ENCODE data around the gene ITGAV.

The ITGAV gene

DNA sequence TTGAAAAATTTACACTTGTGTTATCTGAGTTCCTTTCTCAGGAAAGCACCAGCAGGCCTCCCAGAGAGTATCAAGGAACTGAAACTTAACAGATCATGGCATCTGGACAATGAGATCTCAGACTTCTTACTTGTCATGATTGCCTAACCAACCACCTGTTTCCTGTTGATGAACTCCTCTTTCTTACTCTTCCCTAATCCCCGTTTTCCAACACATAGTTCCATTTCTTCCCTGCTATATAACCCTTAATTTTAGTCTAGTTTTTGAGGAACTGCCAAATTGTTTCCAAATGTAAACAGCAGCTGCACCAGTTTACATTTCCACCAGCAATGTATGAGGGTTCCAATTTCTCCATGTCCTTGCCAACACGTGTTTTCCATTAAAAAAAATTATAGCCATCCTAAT is 98.0 kb downstream of the ITGAV start:
- no peak for DNase-seq

DNA sequence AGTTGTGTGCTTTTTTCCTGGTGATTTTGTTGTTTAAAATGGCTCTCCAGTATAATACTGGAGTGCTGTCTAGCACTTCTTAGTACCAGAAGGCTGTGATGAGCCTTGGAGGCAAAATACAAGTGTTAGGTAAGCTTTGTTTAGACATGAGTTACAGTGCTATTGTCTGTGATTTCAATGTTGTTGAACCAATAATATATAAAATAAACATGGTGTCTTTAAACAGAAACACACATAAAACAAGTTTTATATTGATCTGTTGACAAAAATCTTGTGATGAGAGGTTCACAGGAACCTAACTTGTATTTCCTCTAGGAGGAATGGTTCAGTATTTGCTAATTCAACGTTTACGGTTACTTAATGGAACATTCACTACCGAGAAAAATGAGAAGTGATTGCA is 99.0 kb downstream of the ITGAV start:
- no peak for DNase-seq

DNA sequence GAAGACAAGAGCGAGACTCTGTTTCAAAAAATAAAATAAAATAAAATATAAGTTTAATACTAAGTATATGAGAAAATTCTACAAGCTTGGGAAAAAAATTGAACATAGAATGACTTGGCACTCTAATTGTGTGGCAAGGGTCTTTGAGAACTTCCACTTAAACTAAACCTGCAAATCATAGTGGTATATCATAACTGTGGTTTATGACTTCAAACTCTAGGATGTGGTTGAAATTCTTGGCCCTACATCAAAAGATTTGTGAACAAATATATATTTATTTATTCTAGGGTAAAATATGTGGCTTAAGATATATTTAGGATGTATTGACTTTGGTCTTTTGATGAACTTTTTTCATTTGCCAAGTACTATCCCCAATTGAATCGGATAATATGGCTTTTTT is 100.9 kb downstream of the ITGAV start:
- DNase-seq, result no peak

DNA sequence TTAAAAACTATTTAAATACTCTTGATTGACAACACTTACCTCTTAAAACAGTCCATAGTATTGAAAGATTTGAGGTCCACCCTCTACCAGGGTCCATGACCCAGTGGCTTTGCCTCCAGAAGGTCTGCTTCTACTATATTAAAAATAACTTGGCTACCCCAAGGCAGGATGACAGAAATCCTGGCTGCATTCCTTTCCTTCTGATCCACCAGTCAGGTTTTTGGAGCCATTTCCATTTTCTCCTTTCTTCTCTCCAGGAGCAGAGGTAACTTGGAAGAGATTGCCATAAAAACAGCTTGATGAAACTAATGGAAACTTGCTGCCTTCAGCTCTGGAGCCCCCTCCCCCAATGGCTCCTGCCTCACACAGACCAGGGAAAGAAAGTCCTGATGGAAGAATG is 101.4 kb downstream of the ITGAV start:
- DNase-seq, result no peak

DNA sequence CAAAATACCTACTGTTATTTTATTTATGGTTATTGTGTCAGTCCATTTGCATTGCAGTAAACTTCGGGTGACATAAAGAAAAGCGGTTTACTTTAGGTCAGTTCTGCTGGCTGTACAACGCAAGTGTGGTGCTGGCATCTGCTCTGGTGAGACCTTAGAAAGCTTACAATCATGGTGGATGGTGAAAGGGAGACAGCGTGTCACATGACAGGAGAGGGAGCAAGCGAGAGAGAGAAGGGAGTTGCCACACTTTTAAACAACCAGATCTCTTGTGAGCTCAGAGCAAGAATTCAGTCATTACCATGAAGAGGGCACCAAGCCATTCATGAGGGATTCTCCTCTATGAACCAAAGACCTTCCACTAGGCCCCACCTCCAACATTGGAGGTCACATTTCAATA is 102.0 kb downstream of the ITGAV start:
- no peak for DNase-seq

DNA sequence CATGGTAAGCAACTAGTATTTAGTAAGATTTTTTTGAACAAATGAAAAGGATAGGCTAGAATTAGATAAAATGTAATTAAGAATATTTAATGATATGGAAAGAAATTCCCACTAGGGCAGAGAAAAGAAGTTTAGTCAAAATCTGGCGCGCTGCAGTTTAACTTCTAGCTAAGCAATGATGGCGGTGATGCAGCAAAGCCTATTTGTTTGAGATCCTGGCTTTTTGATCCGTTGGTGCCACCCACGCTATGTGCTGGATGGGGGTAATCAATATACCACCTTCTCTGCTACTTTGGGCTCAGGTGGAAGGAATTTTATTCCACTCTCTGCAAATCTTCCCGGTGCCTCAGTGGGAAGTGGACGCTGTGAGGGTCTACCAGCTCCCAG is 103.6 kb downstream of the ITGAV start:
- no peak for DNase-seq

DNA sequence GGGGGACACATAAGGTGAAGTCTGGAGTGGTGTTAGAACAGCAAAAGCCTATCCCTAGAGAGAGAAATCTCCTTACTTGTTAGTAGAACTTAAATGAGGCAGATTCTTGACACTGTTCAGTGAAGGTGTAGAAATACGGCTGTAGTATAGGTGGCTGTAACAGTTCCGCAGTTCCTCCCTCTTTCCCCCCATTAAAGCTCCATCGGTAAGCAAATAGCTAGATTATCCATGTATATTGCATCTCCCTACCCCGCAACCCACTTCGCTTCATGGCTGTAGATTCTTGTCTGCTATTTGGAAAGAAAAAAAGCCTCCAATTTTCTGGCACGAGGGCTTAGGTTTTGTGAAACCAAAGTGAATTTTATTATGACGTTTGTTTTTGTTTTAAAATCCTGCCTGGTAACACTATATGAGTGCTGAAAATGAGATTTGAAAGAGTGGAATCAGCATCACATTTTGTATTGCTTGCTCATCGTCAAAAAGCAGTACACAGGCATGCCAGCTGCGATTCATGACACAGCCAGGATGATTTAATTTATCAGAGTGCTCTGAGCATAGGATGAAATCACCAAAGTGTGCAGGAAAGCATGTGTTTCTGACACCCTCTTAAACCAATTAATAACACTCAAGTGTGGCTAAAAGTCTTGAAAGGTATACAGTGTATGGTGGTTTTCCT is 105.4 kb downstream of the ITGAV start:
- DNase-seq, result no peak

DNA sequence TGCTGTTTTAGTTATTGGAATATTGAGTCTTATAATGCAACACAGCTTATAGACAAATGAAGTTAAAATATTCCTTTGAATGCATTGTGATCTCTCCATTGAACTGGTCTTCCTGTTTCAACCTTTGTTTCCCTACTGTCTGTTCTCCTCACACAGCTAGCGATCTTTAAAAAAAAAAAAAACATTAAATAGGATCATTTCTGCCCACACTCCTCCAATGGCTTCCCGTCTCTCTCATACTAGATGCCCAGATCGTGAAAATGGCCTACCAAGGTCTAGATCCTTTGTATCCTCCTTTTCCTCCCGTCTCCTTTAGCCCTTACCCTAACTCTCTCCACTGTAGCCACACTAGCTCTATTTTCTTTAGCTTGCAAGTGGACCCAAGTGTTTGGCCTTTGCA is 106.4 kb downstream of the ITGAV start:
- no peak for DNase-seq

DNA sequence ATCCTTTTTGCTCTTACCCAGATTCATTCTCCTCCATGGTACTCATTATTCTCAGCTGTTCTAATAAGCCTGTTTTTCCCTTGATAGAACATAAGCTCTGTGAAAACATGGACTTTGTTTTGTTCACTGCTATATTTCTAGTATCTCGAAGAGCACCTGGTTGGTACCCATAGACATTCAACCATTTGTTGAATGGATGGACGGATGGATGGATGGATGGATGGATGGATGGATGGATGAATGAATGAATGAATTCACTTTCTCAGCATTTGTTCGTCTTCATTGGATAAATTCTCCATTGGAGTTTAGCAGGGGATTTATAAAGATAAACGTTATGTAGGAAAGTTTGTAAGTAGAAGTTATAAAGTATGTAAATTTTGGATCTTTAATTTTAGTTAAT is 106.9 kb downstream of the ITGAV start:
- no peak for DNase-seq

DNA sequence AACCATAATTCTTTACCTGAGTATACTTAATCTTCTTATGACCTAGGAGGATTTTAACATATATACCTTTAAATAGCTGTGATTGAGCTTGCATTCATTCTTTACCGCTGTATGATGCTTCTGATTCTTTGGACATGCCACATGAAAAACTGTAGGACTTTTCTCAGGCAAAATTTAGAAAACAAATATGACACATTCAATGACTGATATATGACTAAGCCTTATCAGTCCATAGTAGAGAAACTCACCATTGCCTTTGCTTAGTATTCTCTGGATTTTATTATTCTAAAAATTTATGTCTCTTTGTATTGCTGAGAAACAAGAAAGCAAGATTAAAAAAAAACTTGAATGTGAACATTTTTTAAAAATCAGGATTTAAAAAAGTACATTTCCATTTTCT is 107.7 kb downstream of the ITGAV start:
- no peak for DNase-seq

DNA sequence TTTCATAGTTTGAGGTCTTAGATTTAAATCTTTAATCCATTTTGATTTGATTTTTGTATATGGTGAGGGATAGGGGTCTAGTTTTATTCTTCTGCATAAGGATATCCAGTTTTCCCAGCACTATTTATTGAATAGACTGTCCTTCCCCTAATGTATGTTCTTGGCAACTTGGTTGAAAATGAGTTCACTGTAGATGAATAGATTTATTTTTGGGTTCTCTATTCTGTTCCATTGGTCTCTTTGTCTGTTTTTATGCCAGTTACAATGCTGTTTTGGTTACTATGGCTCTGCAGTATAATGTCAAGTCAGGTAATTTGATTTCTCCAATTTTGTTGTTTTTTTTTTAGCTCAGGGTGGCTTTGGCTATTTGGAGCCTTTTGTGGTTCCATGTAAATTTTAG is 109.9 kb downstream of the ITGAV start:
- no peak for DNase-seq

DNA sequence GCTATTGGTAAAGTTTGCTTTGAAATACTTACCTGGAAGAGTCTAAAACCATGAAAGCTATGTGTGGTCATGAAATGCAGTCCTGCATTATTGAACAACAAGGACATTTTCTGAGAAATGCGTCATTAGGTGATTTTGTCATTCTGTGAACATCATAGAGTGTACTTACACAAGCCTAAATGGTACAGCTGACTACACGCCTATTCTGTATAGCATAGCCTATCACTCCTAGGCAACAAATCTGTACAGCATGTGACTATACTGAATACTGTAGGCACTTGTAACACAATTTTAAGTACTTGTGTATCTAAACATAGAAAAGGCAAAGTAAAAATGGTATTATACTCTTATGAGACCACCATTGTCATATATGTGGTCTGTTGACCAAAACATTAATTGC is 112.2 kb downstream of the ITGAV start:
- no peak for DNase-seq

DNA sequence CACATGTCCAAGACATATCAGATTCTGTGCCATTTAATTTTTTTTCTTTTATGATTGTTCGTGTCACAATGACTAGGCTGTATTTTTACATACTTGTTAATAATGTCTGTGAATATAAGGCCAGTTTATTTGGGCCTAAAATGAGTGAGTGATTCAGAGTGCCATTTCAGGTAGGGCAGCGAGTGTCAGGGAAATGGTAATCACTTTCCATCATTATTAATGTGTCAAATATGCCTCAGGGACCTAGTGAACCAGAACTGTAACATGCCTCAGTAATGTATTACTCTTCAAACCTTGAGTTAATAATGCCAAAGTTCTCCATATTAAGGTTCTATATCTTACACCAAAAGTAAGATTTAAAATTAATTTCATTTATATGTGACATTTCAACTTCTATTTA is 112.6 kb downstream of the ITGAV start:
- no peak for DNase-seq

DNA sequence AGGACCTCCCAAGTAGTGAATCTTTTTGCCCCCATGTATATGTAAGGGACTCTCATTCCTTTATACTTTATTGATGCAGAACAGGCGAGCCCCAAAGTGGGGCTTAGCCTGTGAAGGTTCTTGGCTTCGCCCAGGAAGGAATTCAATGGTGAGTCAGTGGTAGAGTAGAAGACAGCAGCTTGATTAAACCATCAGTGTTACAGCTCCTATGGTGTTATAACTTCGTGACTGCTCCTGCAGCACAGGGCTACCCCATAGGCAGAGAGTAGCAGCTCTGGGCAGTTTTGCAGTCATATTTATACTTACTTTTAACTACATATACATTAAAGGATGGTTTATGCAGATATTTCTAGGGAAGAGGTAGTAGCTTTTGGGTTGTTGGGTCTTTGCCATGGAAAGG is 115.0 kb downstream of the ITGAV start:
- no peak for DNase-seq

DNA sequence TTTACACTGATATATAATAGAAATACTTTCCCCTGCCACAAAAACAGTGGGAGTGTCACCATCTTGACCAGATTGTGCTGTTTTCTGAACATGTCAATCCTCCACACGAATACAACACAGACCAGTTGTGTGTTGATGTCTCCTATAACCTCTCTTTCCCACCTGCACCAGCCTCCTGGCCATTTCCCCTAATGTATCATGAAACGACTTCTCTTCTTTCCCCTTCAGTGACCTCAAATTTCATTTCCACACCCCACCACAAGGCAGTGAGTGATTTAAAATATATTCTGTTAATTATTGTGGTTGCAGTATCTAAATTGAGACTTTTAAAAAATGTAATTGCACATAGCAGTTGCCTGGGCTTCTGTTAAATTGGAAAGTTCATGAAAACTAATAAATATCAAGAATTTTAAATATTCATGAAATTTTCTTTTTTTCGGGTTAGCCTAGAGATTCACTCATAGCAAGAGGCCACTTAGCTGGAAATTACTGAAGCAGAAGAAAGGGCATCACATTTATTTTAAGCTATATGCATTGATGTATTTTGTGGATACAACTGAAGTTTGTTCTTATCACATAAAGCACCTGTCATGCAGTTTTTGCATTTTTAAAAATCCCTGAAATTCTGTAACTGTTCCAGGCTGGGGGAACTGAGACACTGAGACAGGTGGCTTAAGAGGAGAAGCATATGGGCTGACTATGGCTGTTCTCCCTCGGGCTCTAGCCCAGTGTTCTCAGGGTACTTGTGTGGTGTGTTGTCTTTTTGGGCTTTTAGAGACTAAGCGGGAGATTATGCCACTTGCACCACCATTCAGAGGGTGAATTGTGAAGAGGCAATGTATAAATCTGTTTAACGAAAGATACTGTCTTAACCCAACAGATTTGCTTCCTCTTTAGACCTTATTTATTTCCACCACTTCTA is 119.9 kb downstream of the ITGAV start:
- no peak for DNase-seq

DNA sequence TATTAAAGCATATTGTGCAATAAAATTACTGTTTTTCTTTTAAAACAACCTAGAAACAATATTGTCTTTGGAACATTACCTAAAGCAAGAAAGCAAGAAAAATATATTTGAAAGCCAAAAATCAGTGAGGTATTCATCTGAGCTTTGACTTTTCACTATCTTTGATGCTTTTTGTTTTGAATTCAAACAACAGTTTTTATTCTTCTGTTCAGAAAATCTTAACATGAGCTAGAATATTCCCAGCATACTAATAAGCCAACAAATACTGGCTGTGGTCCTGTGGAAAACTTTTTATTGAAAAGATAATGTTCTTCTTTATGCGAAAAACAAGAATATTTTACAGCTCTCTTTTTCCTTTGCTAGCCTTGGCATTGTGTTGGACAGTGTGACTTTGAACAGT is 123.8 kb downstream of the ITGAV start:
- DNase-seq, result no peak

DNA sequence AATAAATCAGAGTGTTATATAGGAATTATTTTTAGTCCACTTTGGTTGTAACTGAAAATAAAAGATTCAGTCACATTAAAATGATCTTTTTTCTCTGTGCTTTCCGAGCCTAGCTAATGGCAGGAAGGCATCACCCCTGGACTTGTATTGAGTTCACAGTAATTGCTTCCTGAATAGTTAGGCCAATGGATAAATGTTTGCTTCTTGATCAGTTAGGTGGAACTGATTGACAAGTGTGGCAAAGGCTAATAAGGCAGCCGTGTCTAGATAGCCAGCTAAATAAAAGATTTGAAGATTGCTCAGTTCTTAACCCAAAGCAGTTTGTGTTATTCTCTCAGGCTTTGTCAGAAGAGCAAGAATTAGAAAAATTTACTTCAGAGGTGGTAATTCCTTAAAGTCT is 124.8 kb downstream of the ITGAV start:
- no peak for DNase-seq

DNA sequence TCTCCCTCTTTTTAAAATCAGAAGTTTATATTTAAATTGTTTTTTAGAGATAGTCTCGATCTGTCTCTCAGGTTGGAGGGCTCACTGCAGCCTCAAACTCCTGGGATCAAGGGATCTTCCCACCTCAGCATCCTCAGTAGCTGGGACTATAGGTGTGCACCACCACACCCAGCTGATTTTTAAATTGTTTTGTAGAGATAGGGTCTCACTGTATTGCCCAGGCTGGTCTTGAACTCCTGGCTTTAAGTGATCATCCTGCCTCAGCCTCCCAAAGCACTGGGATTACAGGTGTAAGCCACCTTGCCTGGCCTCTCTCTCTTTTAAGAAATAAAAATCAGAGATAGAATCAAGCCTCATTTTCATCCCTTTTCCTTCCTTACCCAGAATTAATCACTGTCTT is 126.1 kb downstream of the ITGAV start:
- no peak for DNase-seq

DNA sequence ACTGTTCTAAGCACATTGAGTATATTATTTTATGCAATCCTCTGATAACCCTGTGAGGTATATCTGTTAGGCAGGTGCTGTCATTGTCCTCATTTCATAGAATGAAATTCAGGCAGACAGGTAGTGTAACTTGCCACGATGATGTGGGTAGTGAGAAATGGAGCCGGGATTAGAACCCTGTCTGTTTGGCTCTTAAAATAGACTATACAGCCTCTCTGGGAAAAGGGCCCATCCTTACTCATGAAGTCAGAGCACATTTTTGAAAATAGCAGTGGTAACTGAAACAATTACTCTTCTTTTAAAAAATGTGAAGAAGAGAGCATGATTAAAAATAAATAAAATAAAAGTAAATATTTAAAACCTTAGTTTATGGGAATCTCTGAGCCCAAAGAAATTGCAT is 127.0 kb downstream of the ITGAV start:
- DNase-seq, result no peak

DNA sequence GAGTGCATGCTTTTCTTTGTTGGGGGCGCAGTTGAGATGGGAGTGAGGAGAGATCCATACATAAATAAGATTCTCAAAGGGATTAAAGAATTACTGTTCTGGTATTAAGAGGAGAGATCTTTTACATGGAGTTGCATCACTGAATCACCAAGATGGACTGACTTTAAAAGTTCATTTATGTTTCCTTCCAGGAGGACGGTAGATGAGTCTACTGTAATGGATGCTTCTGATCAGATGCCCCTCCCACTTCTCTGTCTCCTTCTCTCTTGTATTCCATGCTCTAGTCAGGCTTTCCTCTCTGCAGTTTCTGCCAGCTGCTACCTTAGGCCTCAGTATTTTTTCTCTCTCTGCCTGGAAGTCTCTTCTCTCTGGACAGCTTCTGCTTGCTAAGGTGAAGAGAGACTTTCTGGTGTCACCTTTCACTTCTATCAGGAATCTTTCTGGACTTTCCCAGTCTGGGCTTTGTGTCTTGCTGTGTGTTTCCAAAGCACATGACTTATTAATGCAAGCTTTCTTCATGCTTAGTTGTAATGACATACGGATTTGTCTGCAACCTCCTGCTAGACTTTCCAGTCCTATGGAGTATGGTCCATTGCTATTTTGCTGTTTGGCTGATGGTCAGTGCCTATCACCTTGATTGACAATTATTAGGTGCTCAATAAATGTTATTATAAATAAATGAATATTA is 127.6 kb downstream of the ITGAV start:
- DNase-seq, result no peak

DNA sequence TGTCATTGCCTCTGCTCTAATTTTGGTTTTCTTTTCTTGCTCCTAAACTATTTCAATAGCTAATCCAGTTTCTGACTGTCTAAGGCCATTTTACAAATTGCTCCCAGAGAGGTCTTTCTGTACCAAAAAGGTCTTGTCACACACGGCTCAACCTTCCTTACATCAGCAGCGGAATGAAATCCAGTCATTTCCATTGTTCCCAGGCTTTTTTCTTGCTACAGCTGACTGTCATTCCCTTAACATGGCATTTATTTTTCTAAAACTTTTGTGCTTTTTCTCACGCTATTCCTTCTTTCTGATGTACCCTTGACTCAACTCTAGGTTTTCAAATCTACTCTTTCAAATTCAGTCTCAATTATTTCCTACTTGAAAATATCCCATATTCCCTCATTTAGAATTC is 128.3 kb downstream of the ITGAV start:
- no peak for DNase-seq

DNA sequence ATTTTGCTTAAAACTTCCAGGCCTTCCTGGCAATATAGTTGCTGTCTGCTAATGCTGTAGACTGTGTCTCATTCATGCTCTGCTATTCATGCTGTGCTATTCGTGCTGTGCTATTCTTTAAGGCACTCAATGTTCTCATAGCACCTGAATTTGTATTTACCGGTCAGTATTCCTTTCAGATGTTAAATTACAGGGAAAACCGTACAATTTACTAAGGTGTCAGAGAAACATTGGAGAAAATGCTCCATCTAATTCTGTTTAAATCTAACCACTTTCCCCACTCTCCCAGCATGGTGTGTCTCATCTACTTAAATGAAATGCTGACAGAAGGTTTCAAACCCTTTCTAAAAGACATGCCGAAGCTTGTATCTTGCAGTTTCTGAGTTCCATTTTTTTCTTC is 129.0 kb downstream of the ITGAV start:
- no peak for DNase-seq

DNA sequence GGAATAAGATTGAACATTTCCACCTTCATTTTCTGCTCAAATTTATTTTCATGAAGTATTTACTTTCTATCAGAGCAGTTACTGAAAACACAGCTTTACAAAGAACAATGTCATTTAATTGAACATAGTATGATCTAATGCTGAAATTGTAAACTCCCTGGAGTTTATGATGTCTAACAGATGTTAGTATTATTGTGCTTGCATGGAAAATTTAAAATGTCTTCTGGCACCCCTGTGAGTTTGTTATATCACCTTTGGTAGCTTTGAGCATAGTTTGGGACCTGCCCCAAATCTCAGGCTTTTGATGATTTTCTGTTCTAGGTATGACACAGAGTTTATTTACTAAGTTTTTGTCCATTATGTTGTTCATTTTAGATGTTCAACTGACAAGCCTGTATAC is 132.1 kb downstream of the ITGAV start:
- no peak for DNase-seq

DNA sequence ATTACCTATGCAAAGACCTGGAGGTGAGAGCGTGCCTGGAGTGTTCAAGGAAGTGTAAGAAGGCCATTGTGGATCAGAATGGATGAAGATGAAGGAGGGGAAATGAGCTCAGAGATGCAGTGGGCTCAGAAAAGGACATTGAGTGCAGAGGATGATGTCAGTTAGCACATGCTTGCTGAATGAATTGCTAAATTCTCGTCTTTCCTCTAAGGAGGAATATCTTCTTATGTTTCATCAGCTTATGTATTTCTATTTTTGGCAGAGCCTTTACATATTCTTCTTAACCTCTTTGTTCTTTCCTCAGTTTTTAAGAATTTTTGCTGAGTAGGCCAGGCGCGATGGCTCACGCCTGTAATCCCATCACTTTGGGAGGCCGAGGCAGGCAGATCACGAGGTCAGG is 134.9 kb downstream of the ITGAV start:
- no peak for DNase-seq
